ENCODE results near the gene CTSA.

DNA sequence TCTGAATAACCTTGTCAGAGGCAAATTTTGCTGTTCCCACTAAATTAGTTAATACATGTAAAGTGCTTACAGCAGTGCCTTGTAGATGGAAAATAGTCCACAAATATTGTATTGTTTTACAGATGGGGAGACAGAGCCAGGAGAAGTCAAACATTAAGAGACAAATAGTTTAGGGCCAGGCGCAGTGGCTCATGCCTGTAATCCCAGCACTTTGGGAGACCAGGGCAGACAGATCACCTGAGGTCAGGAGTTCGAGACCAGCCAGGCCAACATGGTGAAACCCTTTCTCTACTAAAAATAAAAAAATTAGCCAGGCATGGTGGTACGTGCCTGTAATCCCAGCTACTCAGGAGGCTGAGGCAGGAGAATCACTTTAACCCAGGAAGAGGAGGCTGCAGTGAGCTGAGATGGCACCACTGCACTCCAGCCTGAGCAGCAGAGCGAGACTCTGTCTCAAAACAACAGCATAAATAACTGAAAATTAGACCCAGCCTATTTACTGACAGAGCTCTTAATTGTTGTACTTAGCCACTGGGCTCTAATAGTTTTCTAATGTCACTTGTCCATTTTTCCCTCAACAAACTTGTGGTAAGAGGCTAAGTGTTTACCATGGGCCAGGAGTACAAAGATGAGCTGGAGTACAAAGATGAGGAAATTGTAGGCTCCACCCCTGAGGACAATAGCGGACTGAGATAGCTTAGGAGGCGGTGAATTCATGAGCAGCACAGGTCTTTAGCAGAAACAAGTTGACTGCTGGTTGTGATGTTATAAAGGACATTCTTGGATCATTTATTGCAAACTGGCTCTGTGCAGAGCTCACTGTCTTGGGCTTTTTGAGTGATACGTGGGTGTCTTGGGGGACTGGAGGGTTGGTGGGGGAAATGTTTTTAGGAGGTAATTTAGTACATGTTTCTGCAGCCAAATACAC lies 27.3 kb upstream of the CTSA start:
- TF ChIP-seq POLR2A (IDR thresholded peaks at IDR 0.05), result no peak
- TF ChIP-seq, protein P1, sequence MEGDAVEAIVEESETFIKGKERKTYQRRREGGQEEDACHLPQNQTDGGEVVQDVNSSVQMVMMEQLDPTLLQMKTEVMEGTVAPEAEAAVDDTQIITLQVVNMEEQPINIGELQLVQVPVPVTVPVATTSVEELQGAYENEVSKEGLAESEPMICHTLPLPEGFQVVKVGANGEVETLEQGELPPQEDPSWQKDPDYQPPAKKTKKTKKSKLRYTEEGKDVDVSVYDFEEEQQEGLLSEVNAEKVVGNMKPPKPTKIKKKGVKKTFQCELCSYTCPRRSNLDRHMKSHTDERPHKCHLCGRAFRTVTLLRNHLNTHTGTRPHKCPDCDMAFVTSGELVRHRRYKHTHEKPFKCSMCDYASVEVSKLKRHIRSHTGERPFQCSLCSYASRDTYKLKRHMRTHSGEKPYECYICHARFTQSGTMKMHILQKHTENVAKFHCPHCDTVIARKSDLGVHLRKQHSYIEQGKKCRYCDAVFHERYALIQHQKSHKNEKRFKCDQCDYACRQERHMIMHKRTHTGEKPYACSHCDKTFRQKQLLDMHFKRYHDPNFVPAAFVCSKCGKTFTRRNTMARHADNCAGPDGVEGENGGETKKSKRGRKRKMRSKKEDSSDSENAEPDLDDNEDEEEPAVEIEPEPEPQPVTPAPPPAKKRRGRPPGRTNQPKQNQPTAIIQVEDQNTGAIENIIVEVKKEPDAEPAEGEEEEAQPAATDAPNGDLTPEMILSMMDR (IDR thresholded peaks at IDR 0.05 in 8 of 11, conservative IDR thresholded peaks at IDR 0.05 in 3 of 11), result no peak
